GM12864 (cell line): ENCODE results near the gene EFR3B.
"Not testable (repeated sequence)": the region's sequence is repeated elsewhere in the genome, so short reads cannot be mapped to it uniquely, and the experiment has no call there.

Experiments used
- DNase-seq: peaks from one replicate; pipeline ENCODE4 v3.0.0-alpha.2; 2011; ENCODE audit warnings: low read depth
- H3K4me3 ChIP-seq: 2 replicates; pipeline ENCODE4 v1.5.1; 2011; ENCODE audit warnings: mild to moderate bottlenecking, low read depth, low read length, control low read depth
- CTCF ChIP-seq: IDR thresholded peaks from 2 replicates; pipeline ENCODE4 v1.5.1; 2011; ENCODE audit warnings: low read depth, mild to moderate bottlenecking, moderate library complexity, low read length, control low read depth, inconsistent platforms; ENCODE audit errors: missing control alignments

EFR3B gene

DNA sequence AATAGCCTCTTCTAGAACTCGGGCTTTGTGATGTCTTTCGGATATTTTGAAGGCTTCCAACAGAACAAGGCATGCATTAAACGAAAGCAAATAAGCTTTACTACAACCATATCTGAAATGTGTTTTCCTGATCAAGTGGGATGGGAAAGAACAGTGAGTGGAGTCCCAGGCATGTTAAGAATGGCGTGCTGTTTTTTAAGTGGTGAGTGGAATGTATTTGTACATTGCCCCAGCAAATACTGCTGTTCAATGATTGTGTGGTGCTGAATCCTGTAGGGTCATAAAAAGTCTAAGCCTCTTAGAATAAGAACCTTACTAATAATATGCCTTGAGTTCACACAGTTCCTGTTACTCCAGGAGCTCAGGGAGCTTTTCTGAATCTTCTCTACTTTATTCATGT, 74.0 kb downstream of the EFR3B start:
- TF ChIP-seq CTCF = no peak
- H3K4me3 ChIP-seq = no peak overlapping the region
- DNase-seq = no peak

GRCh38 chr2:25116956-25117355, 75.1 kb downstream of the EFR3B start:
- H3K4me3 ChIP-seq = no peak overlapping the region
- TF ChIP-seq CTCF = no peak
- no peak for DNase-seq

- no peak for TF ChIP-seq CTCF
- DNase-seq = no peak
- no peak overlapping the region for H3K4me3 ChIP-seq
Observed at GRCh38 chr2:25119263-25119662, 77.4 kb downstream of the EFR3B start.

DNA sequence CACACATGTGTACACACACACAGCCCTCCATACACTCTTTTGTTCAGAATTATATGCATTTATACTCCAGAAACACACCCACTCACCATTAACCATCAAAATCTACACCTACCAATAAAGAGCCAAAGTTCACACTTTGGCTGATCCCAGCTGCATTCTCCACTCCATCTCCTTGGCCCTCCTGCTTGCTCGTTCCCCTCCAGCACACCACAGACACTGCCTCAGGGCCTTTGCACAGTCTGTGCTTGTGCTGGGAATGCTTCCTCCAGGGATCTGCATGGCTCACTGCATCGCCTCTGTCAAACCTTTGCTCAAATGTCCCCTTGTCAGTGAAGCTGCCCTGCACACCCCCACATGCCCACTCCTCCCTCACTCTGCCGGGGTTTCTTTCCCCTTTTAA, 80.5 kb downstream of the EFR3B start:
- no peak for TF ChIP-seq CTCF
- no peak overlapping the region for H3K4me3 ChIP-seq
- DNase-seq = no peak

DNA sequence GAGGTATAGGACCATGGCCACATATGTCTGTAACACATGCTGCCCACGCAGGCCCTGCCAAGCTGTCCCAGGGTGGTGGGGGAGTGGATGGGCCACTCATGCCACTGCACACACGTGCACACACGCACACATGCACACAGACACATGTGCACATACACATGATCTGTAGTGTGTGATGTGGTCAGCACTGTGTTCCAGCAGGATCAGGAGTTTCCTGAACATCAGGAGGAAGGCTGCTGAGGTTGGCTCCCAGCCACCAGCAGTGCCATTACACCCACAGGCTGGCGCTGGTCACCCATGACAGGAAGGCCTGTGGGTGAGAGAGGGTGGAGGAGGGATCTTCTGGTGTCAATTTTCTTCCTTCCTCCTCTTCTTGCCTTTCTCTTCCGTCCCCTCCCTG, 81.8 kb downstream of the EFR3B start:
- no peak for TF ChIP-seq CTCF
- H3K4me3 ChIP-seq = no peak overlapping the region
- no peak for DNase-seq

DNA sequence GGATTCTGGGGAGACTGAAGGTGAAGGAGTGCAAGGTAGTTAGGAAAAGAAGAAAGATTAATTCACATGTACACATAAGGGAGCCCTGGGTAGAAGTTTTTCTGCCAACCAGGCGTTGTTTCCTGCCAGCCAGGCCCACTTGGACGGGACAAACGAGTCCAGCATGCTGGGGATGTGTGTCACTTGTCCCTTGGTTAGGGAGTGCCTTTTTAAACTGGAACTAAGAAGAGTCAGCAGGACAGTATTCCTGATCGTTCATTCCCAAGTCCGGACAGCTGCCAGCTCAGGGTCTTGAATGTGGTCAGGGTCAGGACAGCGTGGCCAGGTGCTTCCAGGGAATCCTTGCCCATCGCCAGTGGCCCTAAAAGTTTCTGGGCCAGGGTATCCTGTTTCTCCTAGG, 83.3 kb downstream of the EFR3B start:
- no peak for DNase-seq
- no peak for TF ChIP-seq CTCF
- H3K4me3 ChIP-seq = no peak overlapping the region

- DNase-seq = no peak
- no peak for TF ChIP-seq CTCF
- H3K4me3 ChIP-seq = no peak overlapping the region
Observed at GRCh38 chr2:25125976-25126375, 84.1 kb downstream of the EFR3B start.

GRCh38 chr2:25127071-25127470, 85.2 kb downstream of the EFR3B start:
- not testable (repeated sequence) for DNase-seq, H3K4me3 ChIP-seq
